Gastroesophageal sphincter (tissue), 4 donors: ENCODE data around the gene TEX2. TPM values are rescaled to one million over a fixed set of nuclear protein-coding genes. Genes with fewer than 3 reads are reported as not detected.
"Not testable (repeated sequence)": the region's sequence is repeated elsewhere in the genome, so short reads cannot be mapped to it uniquely, and the experiment has no call there.

Source experiments
- ATAC-seq: fragments of 150-250 bp; one replicate; pipeline ENCODE4 v1.9.1; 2016; ENCODE audit warnings: mild to moderate bottlenecking, moderate library complexity
- H3K27ac ChIP-seq, 4 donors: fragments of 200-600 bp; sonication (generic) in 3 of 4; 1 replicate in 3 of 4; 2 replicates in 1 of 4; pipeline ENCODE4 v1.5.1; 2016 to 2019
- H3K27me3 ChIP-seq: fragments of 200-600 bp; sonication (generic); one replicate; pipeline ENCODE4 v1.5.1; 2019
- H3K36me3 ChIP-seq, 2 donors: fragments of 200-600 bp; sonication (generic); one replicate each; pipeline ENCODE4 v1.5.1; 2019; ENCODE audit warnings: control low read depth in 1 of 2
- H3K4me1 ChIP-seq, 3 donors: fragments of 200-600 bp; sonication (generic); 1 replicate in 2 of 3; 2 replicates in 1 of 3; pipeline ENCODE4 v1.5.1; 2016 to 2019; ENCODE audit warnings: control low read depth in 2 of 3
- H3K4me3 ChIP-seq, 2 donors: fragments of 200-600 bp; sonication (generic); one replicate each; pipeline ENCODE4 v1.5.1; 2019; ENCODE audit warnings: mild to moderate bottlenecking in 1 of 2, moderate library complexity in 1 of 2
- H3K9me3 ChIP-seq, 3 donors: fragments of 200-600 bp; sonication (generic); one replicate each; pipeline ENCODE4 v1.5.1; 2017 to 2019; ENCODE audit warnings: control low read depth in 2 of 3
- EP300 ChIP-seq: sonication (generic); formaldehyde crosslinking; IDR thresholded peaks from one replicate; pipeline ENCODE4 v1.6.1; 2017; ENCODE audit warnings: antibody characterized with exemption, mild to moderate bottlenecking
- POLR2A ChIP-seq, 2 donors: fragments of 450-650 bp; IDR thresholded peaks; one replicate each; pipeline ENCODE4 v1.6.1; 2017; ENCODE audit warnings: antibody characterized with exemption in 2 of 2, mild to moderate bottlenecking in 2 of 2, moderate library complexity in 1 of 2
- POLR2AphosphoS5 ChIP-seq: sonication (generic); formaldehyde crosslinking; IDR thresholded peaks from one replicate; pipeline ENCODE4 v1.6.1; 2017; ENCODE audit warnings: antibody characterized with exemption
- WGBS, 2 donors: methylation state at CpG; one replicate each; pipeline ENCODE4 v1.1.5; 2018; ENCODE audit warnings: low coverage in 1 of 2; 5-methylcytosine and 5-hydroxymethylcytosine counted together
- total RNA-seq, 4 donors: library from RNA; depleted of rRNA; stranded (reverse); fragments of >200 nt; gene quantifications; one replicate each; pipeline ENCODE4 v1.1.0, GENCODE V29; 2016
- TF ChIP-seq, protein P1 (sequence below), 4 experiments: fragments of 200-600 bp in 2 of 4; fragments of 450-650 bp in 2 of 4; sonication (generic) in 1 of 4; IDR thresholded peaks; one replicate each; pipeline ENCODE4 v1.5.1; 2017 to 2019; ENCODE audit warnings: antibody characterized with exemption in 4 of 4, mild to moderate bottlenecking in 2 of 4, moderate library complexity in 2 of 4

The TEX2 gene
- total RNA-seq, 4 donors from 2014 or later: 37.8 to 60.9 (median 47.0) TPM

DNA sequence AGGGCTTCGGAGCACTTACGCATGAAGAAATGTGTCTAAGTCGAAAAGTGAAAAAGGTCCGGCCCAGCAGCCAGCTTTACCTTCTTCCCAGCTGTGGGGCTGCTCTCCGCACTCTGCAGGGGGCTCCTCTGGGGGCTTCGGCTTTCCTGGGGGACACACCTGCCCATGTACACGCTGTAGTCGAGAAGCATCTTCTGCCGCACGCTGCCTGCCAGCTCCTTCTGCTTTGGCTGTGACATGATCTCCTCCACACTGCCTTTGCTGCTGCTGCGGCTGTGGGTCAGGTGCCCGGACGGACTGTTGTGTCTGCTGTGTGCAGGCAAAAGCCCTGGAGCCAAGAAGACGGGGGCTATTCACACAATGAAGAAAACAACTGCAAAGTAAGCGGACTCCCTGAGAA lies 75.0 kb downstream of the TEX2 start:
- 89% methylated on average over 3 to 4 of the region's 15 CpGs for WGBS, 2 donors
- peaks cover 2 to 38% of the 10 kb centered on the region in 2 donors for H3K36me3 ChIP-seq
- no peak for ATAC-seq
- no peak overlapping the region for H3K27ac ChIP-seq
- no peaks in the 10 kb centered on the region for H3K9me3 ChIP-seq
- H3K27me3 ChIP-seq: no peaks in the 10 kb centered on the region
- peaks cover 0 to 7% (median 0%) of the 10 kb centered on the region in 3 donors for H3K4me1 ChIP-seq
- TF ChIP-seq POLR2A (IDR thresholded peaks at IDR 0.05): no peak
- no peak for TF ChIP-seq EP300
- TF ChIP-seq POLR2AphosphoS5: no peak
- TF ChIP-seq, protein P1, sequence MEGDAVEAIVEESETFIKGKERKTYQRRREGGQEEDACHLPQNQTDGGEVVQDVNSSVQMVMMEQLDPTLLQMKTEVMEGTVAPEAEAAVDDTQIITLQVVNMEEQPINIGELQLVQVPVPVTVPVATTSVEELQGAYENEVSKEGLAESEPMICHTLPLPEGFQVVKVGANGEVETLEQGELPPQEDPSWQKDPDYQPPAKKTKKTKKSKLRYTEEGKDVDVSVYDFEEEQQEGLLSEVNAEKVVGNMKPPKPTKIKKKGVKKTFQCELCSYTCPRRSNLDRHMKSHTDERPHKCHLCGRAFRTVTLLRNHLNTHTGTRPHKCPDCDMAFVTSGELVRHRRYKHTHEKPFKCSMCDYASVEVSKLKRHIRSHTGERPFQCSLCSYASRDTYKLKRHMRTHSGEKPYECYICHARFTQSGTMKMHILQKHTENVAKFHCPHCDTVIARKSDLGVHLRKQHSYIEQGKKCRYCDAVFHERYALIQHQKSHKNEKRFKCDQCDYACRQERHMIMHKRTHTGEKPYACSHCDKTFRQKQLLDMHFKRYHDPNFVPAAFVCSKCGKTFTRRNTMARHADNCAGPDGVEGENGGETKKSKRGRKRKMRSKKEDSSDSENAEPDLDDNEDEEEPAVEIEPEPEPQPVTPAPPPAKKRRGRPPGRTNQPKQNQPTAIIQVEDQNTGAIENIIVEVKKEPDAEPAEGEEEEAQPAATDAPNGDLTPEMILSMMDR (IDR thresholded peaks at IDR 0.05): no peak
- H3K4me3 ChIP-seq: no peak overlapping the region

DNA sequence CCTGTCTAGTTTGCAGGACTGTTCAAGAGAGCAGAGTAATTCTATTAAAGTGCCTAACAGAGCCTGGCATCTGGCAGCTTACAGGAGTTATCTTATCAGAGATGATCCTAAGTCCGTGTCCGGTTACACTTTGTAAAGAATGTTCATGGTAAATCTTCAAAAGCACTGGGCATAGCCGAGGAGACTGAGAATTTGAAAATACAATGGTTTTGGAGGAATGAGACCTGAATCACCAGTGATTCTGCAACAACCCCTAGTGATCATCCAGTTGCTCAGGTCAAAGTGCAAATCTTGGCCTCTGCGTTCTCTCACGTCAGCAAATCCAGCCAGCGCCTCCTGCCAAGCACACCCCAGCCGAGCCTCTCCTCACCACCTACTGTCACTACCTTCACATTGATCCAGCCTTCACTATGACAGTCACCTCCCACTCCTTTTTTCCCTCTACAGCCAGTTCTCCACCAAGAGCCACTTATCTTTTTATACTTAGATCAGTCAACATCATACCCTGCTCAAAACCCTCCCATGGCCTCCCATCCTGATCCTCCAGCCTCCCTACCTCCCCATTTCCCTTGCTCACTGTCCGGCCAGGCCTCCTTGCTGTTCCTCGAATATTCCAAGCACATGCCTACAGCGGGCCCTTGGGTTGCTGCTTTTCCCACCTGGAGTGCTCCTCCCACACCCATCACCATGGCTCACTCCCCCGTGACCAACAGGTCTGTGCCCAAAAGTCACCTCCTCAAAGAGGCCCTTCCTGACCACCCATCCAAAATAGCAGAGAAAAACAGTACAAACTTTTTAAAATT lies 75.8 kb downstream of the TEX2 start:
- peaks cover 0 to 7% (median 0%) of the 10 kb centered on the region in 3 donors for H3K4me1 ChIP-seq
- H3K27ac ChIP-seq: no peak overlapping the region
- no peaks in the 10 kb centered on the region for H3K27me3 ChIP-seq
- H3K4me3 ChIP-seq: no peak overlapping the region
- no peak for ATAC-seq
- TF ChIP-seq, protein P1 (IDR thresholded peaks at IDR 0.05): no peak
- TF ChIP-seq POLR2AphosphoS5: no peak
- no peak for TF ChIP-seq EP300
- TF ChIP-seq POLR2A (IDR thresholded peaks at IDR 0.05): no peak
- H3K36me3 ChIP-seq: peaks cover 0 to 30% of the 10 kb centered on the region in 2 donors
- H3K9me3 ChIP-seq: no peaks in the 10 kb centered on the region
- 86 to 91% methylated on average over 6 to 11 of the region's 11 CpGs for WGBS, 2 donors

DNA sequence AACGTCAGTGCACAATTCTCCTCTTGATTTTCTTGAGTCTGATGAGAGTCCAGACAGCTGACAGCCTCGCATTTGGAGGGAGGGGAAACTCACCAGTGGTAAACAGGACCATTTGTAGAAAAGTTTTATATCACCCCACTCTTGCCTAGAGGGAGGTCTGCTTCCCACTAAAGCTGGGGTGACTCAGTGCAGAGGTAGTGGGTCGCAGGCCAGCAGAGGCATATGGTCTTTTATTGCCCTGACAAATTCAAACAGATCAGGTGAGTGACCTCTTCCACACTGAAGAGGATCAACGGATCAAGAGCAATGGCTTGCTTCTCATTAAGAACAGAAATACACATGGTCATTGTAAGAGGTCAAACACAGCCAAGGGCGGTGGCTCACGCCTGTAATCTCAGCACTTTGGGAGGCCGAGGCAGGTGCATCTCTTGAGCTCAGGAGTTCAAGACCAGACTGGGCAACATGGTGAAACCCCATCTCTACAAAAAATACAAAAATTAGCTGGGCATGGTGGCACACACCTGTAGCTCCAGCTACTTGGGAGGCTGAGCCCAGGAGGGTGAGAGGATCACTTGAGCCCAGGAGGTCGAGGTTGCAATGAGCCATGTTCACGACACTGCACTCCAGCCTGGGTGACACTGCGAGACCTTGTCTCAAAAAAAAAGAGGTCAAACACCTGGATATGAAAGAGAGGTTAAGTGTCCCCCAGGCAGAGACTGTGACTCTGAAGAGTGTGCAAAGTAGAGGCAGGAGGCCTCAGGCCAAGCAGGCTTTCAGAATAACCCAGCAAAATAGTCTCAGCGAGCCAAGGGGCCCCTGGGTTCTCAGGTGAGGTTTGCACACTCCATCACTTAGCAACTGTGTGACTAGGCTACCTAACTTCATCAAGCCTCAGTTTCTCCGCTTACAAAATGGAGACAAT lies 76.6 kb downstream of the TEX2 start:
- Histone ChIP-seq H3K27ac (no peak overlapping the region), H3K9me3 (no peaks in the 10 kb centered on the region), H3K4me3 (no peak overlapping the region), H3K36me3 (peaks cover 0 to 25% of the 10 kb centered on the region in 2 donors), H3K27me3 (no peaks in the 10 kb centered on the region), H3K4me1 (peaks cover 0 to 7% (median 0%) of the 10 kb centered on the region in 3 donors)
- no peak for ATAC-seq
- WGBS, 2 donors: 94 to 95% methylated on average over 7 to 9 of the region's 12 CpGs
- TF ChIP-seq, protein P1 (IDR thresholded peaks at IDR 0.05): no peak
- TF ChIP-seq POLR2A (IDR thresholded peaks at IDR 0.05) (no peak), POLR2AphosphoS5 (no peak), EP300 (no peak)

DNA sequence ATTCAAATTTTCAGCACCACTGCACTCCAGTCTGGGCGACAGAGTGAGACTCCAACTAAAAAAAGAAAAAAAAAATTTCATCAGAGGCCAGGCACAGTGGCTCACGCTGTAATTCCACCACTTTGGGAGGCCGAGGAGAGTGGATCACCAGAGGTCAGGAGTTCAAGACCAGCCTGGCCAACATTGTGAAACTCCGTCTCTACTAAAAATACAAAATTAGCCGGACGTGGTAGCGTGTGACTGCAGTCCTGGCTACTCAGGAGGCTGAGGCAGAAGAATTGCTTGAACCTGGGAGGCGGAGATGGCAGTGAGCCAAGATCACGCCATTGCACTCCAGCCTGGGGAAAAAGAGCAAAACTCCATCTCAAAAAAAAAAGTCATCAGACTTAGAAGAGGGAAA lies 77.5 kb downstream of the TEX2 start:
- not testable (repeated sequence) for H3K4me1 ChIP-seq, H3K9me3 ChIP-seq, H3K27me3 ChIP-seq, H3K4me3 ChIP-seq
- H3K36me3 ChIP-seq: peaks cover 0 to 22% of the 10 kb centered on the region in 2 donors
- WGBS, 2 donors: 43 to 54% methylated on average over 7 to 9 of the region's 9 CpGs
- peak; percentile 6 for TF ChIP-seq POLR2AphosphoS5
- H3K27ac ChIP-seq: peak overlapping the region in 1 of 4 donors; percentile 8
- ATAC-seq: peak; percentile 26

DNA sequence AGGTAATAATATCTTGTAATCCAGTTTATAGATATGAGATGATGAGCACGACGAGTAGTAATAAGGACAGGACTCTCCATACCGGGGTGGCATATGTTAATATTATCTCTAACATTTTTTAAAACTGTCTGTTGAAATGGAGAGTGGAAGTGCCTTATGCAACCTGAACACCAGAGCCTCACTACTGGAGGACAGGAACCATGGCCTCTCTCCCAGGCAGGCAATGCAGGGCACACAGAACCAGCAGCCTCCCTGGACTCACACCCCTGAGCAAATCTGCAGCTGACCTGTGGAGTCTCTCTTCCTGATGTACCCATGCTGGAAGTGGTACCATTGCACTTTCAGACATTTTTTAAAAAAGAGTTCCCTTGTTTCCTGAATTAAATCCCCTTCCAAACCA lies 78.0 kb downstream of the TEX2 start:
- TF ChIP-seq POLR2AphosphoS5 (no peak), EP300 (no peak), POLR2A (IDR thresholded peaks at IDR 0.05) (no peak)
- TF ChIP-seq, protein P1 (IDR thresholded peaks at IDR 0.05): no peak
- Histone ChIP-seq H3K4me3 (no peak overlapping the region), H3K9me3 (no peaks in the 10 kb centered on the region), H3K27me3 (no peaks in the 10 kb centered on the region), H3K36me3 (peaks cover 0 to 17% of the 10 kb centered on the region in 2 donors), H3K27ac (peak overlapping the region in 1 of 4 donors; percentile 8), H3K4me1 (peaks cover 0 to 6% (median 0%) of the 10 kb centered on the region in 3 donors)
- no peak for ATAC-seq
- 80 to 94% methylated on average over 2 to 3 of the region's 3 CpGs for WGBS, 2 donors
